SH-SY5Y (cell line): Measurements from ENCODE around the gene PDRG1.

Experiments
- GATA2 ChIP-seq: IDR thresholded peaks from 2 replicates; pipeline ENCODE4 v1.6.1; 2011; ENCODE audit warnings: mild to moderate bottlenecking, low read depth, low read length
- GATA3 ChIP-seq: IDR thresholded peaks from 2 replicates; pipeline ENCODE4 v1.6.1; 2011; ENCODE audit warnings: low read depth, mild to moderate bottlenecking, low read length, moderate library complexity

DNA sequence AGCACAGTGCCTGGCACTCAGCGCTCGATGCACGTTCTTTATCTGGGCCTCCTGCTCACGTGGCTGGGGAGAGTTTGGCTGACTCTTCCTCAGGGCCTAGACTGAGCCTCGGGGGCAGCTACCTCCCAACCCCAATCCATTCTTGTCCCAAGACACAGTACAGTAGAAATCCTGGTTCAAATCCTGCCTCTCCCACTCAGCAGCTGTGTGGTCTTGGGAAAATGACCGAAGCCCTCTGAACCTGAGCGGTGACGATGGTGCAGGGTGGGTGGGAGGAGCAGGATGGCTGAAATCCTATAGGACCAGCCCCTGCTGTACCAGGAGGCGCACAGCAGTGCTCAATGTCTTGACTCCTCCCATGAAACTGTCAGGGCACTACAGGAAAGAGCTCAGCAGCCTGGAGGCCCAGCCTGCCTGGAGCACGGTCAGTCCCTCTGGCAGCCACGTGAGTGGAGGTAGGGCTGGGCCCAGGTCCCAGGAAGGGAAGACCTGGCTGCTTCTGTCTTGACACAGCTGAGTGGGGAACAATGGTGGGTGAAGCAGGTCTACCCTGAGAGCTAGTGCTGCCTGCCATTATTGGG, 31.5 kb downstream of the PDRG1 start:
- TF ChIP-seq GATA2: no peak
- no peak for TF ChIP-seq GATA3
